ENCODE results near the gene CATSPER3. TPM values are rescaled to one million over a fixed set of nuclear protein-coding genes. Genes with fewer than 3 reads are reported as not detected.

CATSPER3 gene
- total RNA-seq, 1 experiment from 2014 or later = 0.90 TPM

DNA sequence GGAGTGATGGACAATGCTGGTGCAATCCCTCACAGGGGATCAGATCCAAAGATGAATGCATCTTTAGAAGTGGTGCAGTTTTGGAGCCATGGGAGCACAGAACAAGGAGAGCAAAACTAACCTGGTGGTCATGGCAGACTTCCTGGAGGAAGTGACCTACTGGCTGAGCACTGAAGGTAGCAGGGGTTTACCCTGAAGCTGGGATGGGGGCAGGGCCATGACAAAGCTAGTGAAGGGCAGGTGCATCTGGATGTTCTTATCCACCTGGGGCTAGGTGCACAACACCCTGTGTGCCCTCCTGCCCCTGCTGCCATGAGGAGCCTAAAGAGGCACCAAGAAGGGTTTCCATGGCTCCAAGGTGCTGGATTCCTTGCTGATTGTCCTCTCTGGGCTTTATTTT lies 77.8 kb downstream of the CATSPER3 start:
- CTCF ChIA-PET = no interaction called here
- POLR2A ChIA-PET (ENCODE audit: low non-redundant PET) = no interaction called here
- Histone ChIP-seq H3K36me3 (ENCODE audit: insufficient read depth, low read length, poor library complexity, severe bottlenecking) (no peaks in the 10 kb centered on the region), H3K4me3 (ENCODE audit: low read depth, low read length, poor library complexity, severe bottlenecking) (no peak overlapping the region), H3K27ac (ENCODE audit: low read depth, low read length, poor library complexity, severe bottlenecking) (no peak overlapping the region), H3K9me3 (ENCODE audit: low read depth, low read length, poor library complexity, severe bottlenecking) (no peaks in the 10 kb centered on the region), H3K27me3 (replicated peaks; ENCODE audit: insufficient read depth, low read depth, low read length, poor library complexity) (peaks cover 66% of the 10 kb centered on the region), H3K4me1 (ENCODE audit: insufficient read depth, low read length, poor library complexity, severe bottlenecking) (no peaks in the 10 kb centered on the region)
- intact Hi-C loops (cut with micrococcal nuclease; ENCODE audit: unreplicated experiment) = no loop called here
- TF ChIP-seq EZH2 (IDR thresholded peaks at IDR 0.05; ENCODE audit: borderline replicate concordance, low read depth, low read length, poor library complexity, severe bottlenecking) = no peak
- TF ChIP-seq, protein P1, sequence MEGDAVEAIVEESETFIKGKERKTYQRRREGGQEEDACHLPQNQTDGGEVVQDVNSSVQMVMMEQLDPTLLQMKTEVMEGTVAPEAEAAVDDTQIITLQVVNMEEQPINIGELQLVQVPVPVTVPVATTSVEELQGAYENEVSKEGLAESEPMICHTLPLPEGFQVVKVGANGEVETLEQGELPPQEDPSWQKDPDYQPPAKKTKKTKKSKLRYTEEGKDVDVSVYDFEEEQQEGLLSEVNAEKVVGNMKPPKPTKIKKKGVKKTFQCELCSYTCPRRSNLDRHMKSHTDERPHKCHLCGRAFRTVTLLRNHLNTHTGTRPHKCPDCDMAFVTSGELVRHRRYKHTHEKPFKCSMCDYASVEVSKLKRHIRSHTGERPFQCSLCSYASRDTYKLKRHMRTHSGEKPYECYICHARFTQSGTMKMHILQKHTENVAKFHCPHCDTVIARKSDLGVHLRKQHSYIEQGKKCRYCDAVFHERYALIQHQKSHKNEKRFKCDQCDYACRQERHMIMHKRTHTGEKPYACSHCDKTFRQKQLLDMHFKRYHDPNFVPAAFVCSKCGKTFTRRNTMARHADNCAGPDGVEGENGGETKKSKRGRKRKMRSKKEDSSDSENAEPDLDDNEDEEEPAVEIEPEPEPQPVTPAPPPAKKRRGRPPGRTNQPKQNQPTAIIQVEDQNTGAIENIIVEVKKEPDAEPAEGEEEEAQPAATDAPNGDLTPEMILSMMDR (conservative IDR thresholded peaks at IDR 0.05; ENCODE audit: low read depth, low read length) = no peak
- no TSS peak for BruUV-seq (replicated peaks)
- no peak for DNase-seq (ENCODE audit: low spot score)

DNA sequence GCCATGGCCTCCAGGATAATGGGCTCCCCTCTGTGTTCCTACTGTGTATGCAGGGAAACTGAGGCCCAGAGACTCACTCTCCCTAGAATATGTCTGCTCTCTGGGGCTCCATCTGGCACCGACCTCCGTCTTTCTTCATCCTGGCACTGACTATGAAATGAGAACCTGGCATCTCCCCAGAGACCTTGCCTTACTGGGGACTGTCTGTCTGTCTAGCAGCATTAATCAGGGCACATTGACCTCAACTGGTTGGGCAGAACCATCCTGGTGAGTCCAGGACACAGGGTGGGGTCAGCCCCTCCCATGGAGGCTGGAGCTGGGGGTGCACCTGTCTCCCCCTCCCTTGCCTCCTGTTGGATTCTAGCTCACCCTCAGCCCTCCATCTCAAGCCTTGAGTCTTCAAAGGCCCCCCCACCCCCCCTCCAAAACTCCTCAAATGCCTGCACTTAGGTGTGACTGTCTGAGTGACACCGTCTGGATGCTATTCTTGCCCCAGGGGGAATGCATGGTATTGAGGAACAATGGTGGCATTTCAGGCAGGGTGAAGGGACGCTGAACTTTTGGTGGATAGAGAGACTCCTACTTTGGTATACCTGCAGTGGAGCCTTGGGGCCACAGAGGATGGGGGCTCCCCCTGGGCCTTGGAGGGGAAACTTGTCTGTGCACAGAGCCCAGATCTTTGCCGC lies 79.1 kb downstream of the CATSPER3 start:
- ChIA-PET CTCF (no interaction called here), POLR2A (ENCODE audit: low non-redundant PET) (interaction anchor here (0.6 kb wide), 1 partner anchor 1131 kb away, joined by 5 read pairs; no protein-coding TSS in a partner anchor)
- TF ChIP-seq, protein P1 (conservative IDR thresholded peaks at IDR 0.05; ENCODE audit: low read depth, low read length) = no peak
- no peak for TF ChIP-seq EZH2 (IDR thresholded peaks at IDR 0.05; ENCODE audit: borderline replicate concordance, low read depth, low read length, poor library complexity, severe bottlenecking)
- intact Hi-C loops (cut with micrococcal nuclease; ENCODE audit: unreplicated experiment) = no loop called here
- peaks cover 66% of the 10 kb centered on the region for H3K27me3 ChIP-seq (replicated peaks; ENCODE audit: insufficient read depth, low read depth, low read length, poor library complexity)
- H3K36me3 ChIP-seq (ENCODE audit: insufficient read depth, low read length, poor library complexity, severe bottlenecking) = no peaks in the 10 kb centered on the region
- BruUV-seq (replicated peaks) = no TSS peak
- no peak overlapping the region for H3K27ac ChIP-seq (ENCODE audit: low read depth, low read length, poor library complexity, severe bottlenecking)
- H3K4me1 ChIP-seq (ENCODE audit: insufficient read depth, low read length, poor library complexity, severe bottlenecking) = no peaks in the 10 kb centered on the region
- H3K9me3 ChIP-seq (ENCODE audit: low read depth, low read length, poor library complexity, severe bottlenecking) = no peaks in the 10 kb centered on the region
- H3K4me3 ChIP-seq (ENCODE audit: low read depth, low read length, poor library complexity, severe bottlenecking) = no peak overlapping the region
- DNase-seq (ENCODE audit: low spot score) = no peak

DNA sequence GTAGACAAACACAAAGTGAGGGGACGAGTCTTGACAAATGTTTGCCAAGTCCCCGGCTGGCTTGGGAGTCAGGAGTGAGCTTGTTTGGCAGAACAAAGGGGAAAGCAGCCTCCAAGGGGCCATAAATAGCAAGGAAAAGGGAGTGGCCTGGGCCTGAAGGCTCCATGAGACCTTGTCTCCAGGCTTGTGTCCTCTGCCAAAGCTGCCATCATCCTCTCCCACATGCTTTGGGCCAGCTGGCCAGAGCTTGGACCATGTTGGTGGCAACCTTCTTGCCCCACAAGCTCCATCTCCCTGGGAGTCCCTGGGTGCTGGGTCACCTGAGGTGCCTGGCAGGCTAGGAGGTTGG lies 79.6 kb downstream of the CATSPER3 start:
- Histone ChIP-seq H3K4me1 (ENCODE audit: insufficient read depth, low read length, poor library complexity, severe bottlenecking) (no peaks in the 10 kb centered on the region), H3K4me3 (ENCODE audit: low read depth, low read length, poor library complexity, severe bottlenecking) (no peak overlapping the region), H3K27ac (ENCODE audit: low read depth, low read length, poor library complexity, severe bottlenecking) (no peak overlapping the region), H3K9me3 (ENCODE audit: low read depth, low read length, poor library complexity, severe bottlenecking) (no peaks in the 10 kb centered on the region), H3K27me3 (replicated peaks; ENCODE audit: insufficient read depth, low read depth, low read length, poor library complexity) (peaks cover 66% of the 10 kb centered on the region), H3K36me3 (ENCODE audit: insufficient read depth, low read length, poor library complexity, severe bottlenecking) (no peaks in the 10 kb centered on the region)
- intact Hi-C loops (cut with micrococcal nuclease; ENCODE audit: unreplicated experiment) = no loop called here
- no peak for DNase-seq (ENCODE audit: low spot score)
- POLR2A ChIA-PET (ENCODE audit: low non-redundant PET) = no interaction called here
- TF ChIP-seq, protein P1 (conservative IDR thresholded peaks at IDR 0.05; ENCODE audit: low read depth, low read length) = no peak
- TF ChIP-seq EZH2 (IDR thresholded peaks at IDR 0.05; ENCODE audit: borderline replicate concordance, low read depth, low read length, poor library complexity, severe bottlenecking) = no peak
- CTCF ChIA-PET = no interaction called here
- BruUV-seq (replicated peaks) = no TSS peak

All from A673 (cell line).